ENCODE measurements around the gene PDGFRA. TPM values are rescaled to one million over a fixed set of nuclear protein-coding genes. Genes with fewer than 3 reads are reported as not detected.
A peak's percentile ranks its signal among the peaks of the same experiment; 100 is the strongest.

Gene PDGFRA
- total RNA-seq, 2 donors from 2014 or later, result 20.5 to 32.5 TPM

DNA sequence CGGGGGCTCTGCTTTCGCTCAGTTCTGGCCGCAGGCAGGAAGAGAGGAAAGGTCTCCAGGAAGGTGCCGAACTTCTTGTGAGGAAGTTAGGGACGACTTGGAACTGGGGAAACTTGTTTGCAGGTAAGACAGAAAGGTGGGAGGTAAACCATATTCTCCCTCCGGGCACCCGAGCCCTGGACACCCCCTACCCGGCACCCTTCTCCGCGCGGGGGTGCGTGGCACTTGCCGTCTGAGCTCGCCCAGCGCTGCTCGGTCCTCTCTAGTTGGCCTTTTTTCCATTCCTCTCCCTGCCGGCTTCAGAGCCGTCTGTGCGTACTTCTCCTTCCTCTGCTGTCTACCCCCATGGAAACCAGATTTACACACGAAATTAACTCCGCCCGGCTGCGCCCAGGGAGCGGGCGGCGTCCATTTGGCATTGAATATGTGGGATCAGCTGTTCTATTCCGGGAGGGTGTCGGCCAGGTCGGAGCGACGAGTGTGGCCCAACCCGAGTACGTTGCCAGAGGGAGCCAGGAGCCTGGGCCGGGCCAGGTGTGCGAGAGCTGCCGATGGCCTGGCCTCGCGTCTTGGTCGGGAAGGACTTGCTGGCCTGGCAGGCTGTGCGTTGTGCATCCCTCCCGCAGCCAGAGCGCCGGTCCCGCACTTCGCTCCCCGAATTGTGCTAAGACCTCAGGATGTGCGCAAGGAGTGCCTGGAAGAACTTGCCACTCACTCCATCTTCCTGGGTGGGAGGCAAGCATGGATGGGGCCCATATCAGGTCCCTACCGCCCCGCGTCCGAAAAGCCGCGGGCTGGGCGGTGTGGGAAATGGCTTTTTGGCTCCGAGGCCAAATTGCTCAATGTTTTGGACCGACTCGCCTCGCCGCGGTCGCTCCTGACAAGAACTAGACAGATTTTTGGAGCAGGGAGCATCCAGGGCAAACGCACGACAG, 1.7 kb downstream of the PDGFRA start:
- H3K36me3 ChIP-seq, result no peaks in the 10 kb centered on the region
- DNase-seq, result peak; percentile 27
- H3K9ac ChIP-seq (ENCODE audit: low read depth in 2 of 2, low read length in 2 of 2), result peak overlapping the region in 1 of 2 donors; percentile 64
- TF ChIP-seq, protein P1, sequence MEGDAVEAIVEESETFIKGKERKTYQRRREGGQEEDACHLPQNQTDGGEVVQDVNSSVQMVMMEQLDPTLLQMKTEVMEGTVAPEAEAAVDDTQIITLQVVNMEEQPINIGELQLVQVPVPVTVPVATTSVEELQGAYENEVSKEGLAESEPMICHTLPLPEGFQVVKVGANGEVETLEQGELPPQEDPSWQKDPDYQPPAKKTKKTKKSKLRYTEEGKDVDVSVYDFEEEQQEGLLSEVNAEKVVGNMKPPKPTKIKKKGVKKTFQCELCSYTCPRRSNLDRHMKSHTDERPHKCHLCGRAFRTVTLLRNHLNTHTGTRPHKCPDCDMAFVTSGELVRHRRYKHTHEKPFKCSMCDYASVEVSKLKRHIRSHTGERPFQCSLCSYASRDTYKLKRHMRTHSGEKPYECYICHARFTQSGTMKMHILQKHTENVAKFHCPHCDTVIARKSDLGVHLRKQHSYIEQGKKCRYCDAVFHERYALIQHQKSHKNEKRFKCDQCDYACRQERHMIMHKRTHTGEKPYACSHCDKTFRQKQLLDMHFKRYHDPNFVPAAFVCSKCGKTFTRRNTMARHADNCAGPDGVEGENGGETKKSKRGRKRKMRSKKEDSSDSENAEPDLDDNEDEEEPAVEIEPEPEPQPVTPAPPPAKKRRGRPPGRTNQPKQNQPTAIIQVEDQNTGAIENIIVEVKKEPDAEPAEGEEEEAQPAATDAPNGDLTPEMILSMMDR (IDR thresholded peaks at IDR 0.05), result no peak
- H3K27ac ChIP-seq, result peak overlapping the region; percentile 57
- intact Hi-C loops (cut with DNase I), result loop anchor here (5.0 to 10.0 kb wide), 5 partner anchors 303 to 1853 kb away; no protein-coding TSS in a partner anchor
- H3K9me3 ChIP-seq, result no peaks in the 10 kb centered on the region
- H3K4me1 ChIP-seq, result peaks cover 29% of the 10 kb centered on the region
- peaks cover 73% of the 10 kb centered on the region for H3K27me3 ChIP-seq
- H3K4me3 ChIP-seq, result peak overlapping the region; percentile 46

DNA sequence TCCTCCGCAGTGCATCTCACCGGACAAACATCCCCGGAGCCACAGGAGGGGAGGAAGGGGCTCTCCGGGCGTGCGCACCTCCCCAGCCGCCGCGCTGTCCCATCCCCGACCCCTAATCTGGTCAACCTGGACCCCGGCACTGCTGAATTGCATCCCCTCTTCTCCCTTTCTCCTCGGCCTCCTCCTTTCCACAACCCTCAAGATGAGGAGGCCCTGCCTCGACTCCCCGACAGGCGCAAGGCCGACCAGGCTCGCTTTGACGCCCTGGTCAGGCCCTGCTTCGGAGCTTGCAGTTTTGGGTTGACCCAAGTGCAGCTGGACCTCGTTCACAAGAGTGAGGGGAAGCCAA, 2.3 kb downstream of the PDGFRA start:
- peak overlapping the region; percentile 19 to 50 for H3K9ac ChIP-seq (ENCODE audit: low read depth in 2 of 2, low read length in 2 of 2)
- H3K36me3 ChIP-seq, result no peaks in the 10 kb centered on the region
- intact Hi-C loops (cut with DNase I), result loop anchor here (5.0 to 10.0 kb wide), 5 partner anchors 304 to 1854 kb away; no protein-coding TSS in a partner anchor
- peak overlapping the region; percentile 46 for H3K4me3 ChIP-seq
- no peaks in the 10 kb centered on the region for H3K9me3 ChIP-seq
- peaks cover 23% of the 10 kb centered on the region for H3K4me1 ChIP-seq
- TF ChIP-seq, protein P1 (IDR thresholded peaks at IDR 0.05), result no peak
- peak overlapping the region; percentile 57 for H3K27ac ChIP-seq
- H3K27me3 ChIP-seq, result peaks cover 67% of the 10 kb centered on the region
- DNase-seq, result no peak

DNA sequence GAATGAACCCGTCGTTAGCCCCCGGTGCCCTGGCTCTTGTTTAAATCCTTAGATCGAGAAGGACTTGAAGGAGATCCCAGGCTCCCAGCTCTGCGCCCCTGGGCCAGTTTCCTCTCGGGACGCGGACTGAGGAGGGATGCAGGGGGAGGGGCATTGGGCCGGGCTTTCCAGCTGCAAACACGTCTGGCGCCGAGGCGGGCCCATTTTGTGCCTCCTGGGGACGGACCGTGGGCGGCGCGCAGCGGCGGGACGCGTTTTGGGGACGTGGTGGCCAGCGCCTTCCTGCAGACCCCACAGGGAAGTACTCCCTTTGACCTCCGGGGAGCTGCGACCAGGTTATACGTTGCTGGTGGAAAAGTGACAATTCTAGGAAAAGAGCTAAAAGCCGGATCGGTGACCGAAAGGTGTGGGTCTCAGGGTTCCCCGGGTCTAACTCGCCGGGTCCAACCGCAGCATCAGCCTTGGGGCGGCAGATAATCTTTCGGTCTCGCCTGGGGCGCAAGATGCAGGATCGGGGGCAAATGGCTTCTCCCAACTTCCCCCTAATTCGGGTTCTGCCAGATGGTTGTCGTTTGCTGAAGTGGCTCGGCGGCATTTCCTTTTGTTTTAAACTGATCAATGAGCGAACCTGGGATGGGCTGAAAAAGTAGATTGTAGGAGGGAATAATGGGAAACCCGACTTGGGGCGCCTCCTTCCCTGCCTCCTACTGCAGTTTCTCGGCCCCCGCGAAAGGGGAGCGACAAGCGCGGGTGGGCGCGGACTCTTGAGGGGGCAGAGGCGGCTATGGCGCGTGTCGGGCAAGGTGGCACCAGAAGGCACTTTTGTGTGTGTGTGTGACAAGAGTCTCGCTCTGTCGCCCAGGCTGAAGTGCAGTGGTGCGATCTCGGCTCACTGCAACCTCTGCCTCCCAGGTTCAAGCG, 2.9 kb downstream of the PDGFRA start:
- peaks cover 60% of the 10 kb centered on the region for H3K27me3 ChIP-seq
- TF ChIP-seq, protein P1 (IDR thresholded peaks at IDR 0.05), result no peak
- intact Hi-C loops (cut with DNase I), result loop anchor here (5.0 to 10.0 kb wide), 5 partner anchors 305 to 1855 kb away; no protein-coding TSS in a partner anchor
- DNase-seq, result peak; percentile 42
- peak overlapping the region; percentile 46 for H3K4me3 ChIP-seq
- H3K36me3 ChIP-seq, result no peaks in the 10 kb centered on the region
- H3K4me1 ChIP-seq, result peaks cover 23% of the 10 kb centered on the region
- H3K27ac ChIP-seq, result peak overlapping the region; percentile 57
- peak overlapping the region; percentile 34 to 50 for H3K9ac ChIP-seq (ENCODE audit: low read depth in 2 of 2, low read length in 2 of 2)
- H3K9me3 ChIP-seq, result no peaks in the 10 kb centered on the region

DNA sequence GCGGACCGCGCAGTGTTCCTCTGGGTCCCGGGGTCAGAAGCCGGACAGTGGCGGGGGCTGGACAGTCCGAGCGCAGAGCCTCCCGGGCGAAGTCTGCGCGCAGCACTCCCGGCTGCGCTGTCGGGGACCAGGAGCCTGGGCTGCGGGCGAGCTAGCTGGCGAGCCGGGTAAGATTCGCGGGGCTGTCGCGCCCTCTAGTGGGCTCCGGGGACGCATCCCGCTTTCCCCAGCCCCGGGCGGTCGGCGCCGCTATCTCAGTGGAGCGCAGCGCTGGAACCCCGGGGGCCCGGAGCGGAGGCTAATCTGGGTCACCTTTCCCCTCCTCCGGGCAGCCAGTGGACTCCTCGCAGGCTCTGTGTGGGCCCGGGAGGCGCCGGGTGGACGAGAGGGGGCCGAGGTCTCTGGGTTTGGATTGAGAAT, 4.2 kb downstream of the PDGFRA start:
- intact Hi-C loops (cut with DNase I), result loop anchor here (5.0 to 10.0 kb wide), 5 partner anchors 306 to 1856 kb away; no protein-coding TSS in a partner anchor
- TF ChIP-seq, protein P1 (IDR thresholded peaks at IDR 0.05), result peak; percentile 56
- peak overlapping the region in 1 of 2 donors; percentile 0 for H3K9ac ChIP-seq (ENCODE audit: low read depth in 2 of 2, low read length in 2 of 2)

More for the DNA sequence above, 4.2 kb downstream of the PDGFRA start:
- Histone ChIP-seq H3K27me3 (peaks cover 48% of the 10 kb centered on the region), H3K36me3 (no peaks in the 10 kb centered on the region), H3K9me3 (no peaks in the 10 kb centered on the region), H3K4me1 (peaks cover 23% of the 10 kb centered on the region), H3K4me3 (peak overlapping the region; percentile 46), H3K27ac (peak overlapping the region; percentile 57)
- peak; percentile 83 for DNase-seq
